OCI-LY3 (cell line): ENCODE data around the gene TEX19.
A peak's percentile ranks its signal among the peaks of the same experiment; 100 is the strongest.

ENCODE experiments used
- H2AFZ ChIP-seq: fragments of 200-600, 300-600 bp; shearing (Covaris generic); 2 replicates; pipeline ENCODE4 v1.6.0; 2014; ENCODE audit warnings: antibody characterized with exemption, low read depth, low read length
- H3K27ac ChIP-seq: fragments of 200-600, 300-600 bp; sonication (generic); 2 replicates; pipeline ENCODE4 v1.5.1; 2014; ENCODE audit warnings: mild to moderate bottlenecking, low read length, moderate library complexity, mixed read lengths
- H3K27me3 ChIP-seq: fragments of 200-600, 300-600 bp; sonication (generic); 2 replicates; pipeline ENCODE4 v1.6.1; 2014; ENCODE audit warnings: low read depth, low read length, mixed read lengths
- H3K36me3 ChIP-seq: fragments of 200-600, 300-600 bp; sonication (generic); replicated peaks from 2 replicates; pipeline ENCODE3; 2014; ENCODE audit warnings: low read depth, low read length, mixed read lengths
- H3K4me1 ChIP-seq: fragments of 300-600, 200-600 bp; sonication (generic); 2 replicates; pipeline ENCODE4 v1.6.1; 2014; ENCODE audit warnings: low read length, mixed read lengths
- H3K4me2 ChIP-seq: fragments of 200-600, 300-600 bp; sonication (generic); 2 replicates; pipeline ENCODE4 v1.6.1; 2014; ENCODE audit warnings: low read length, mixed read lengths
- H3K4me3 ChIP-seq: fragments of 300-600, 200-600 bp; sonication (generic); 2 replicates; pipeline ENCODE4 v1.5.1; 2014; ENCODE audit warnings: antibody characterized with exemption, mild to moderate bottlenecking, low read length, moderate library complexity
- H3K79me2 ChIP-seq: fragments of 300-600, 200-600 bp; shearing (Covaris generic); 2 replicates; pipeline ENCODE4 v1.6.1; 2014; ENCODE audit warnings: mild to moderate bottlenecking, low read length, mixed read lengths
- H3K9ac ChIP-seq: fragments of 300-600, 200-600 bp; shearing (Covaris generic); 2 replicates; pipeline ENCODE4 v1.6.0; 2014; ENCODE audit warnings: mild to moderate bottlenecking, low read length, moderate library complexity
- H3K9me3 ChIP-seq: fragments of 200-600, 300-600 bp; shearing (Covaris generic); 2 replicates; pipeline ENCODE4 v1.6.1; 2014; ENCODE audit warnings: low read length, mixed read lengths; ENCODE audit not compliant: insufficient read depth
- H4K20me1 ChIP-seq: fragments of 200-600, 300-600 bp; sonication (generic); 2 replicates; pipeline ENCODE4 v1.6.1; 2016; ENCODE audit warnings: low read length, mixed read lengths; ENCODE audit not compliant: insufficient read depth
- CTCF ChIP-seq: fragments of 200-600, 300-600 bp; sonication (generic); IDR thresholded peaks from 2 replicates; pipeline ENCODE4 v1.5.1; 2014; ENCODE audit warnings: antibody characterized with exemption, low read length, low read depth
- EZH2phosphoT487 ChIP-seq: fragments of 200-600 bp; shearing (Covaris generic); IDR thresholded peaks from 2 replicates; pipeline ENCODE4 v1.6.1; 2018; ENCODE audit warnings: antibody characterized with exemption, mixed run types, low read depth

The TEX19 gene

GRCh38 chr17:82328994-82329507 lies 30.0 kb upstream of the TEX19 start:
- TF ChIP-seq EZH2phosphoT487 = no peak
- H3K9ac ChIP-seq = no peak overlapping the region
- H3K4me3 ChIP-seq = no peak overlapping the region
- no peak overlapping the region for H3K27ac ChIP-seq
- peaks cover 32% of the 10 kb centered on the region for H3K27me3 ChIP-seq
- H2AFZ ChIP-seq = no peak overlapping the region
- H3K36me3 ChIP-seq = no peaks in the 10 kb centered on the region
- H3K4me2 ChIP-seq = no peak overlapping the region
- H3K4me1 ChIP-seq = peaks cover 23% of the 10 kb centered on the region
- H3K9me3 ChIP-seq = no peaks in the 10 kb centered on the region
- H3K79me2 ChIP-seq = no peaks in the 10 kb centered on the region
- H4K20me1 ChIP-seq = no peaks in the 10 kb centered on the region

GRCh38 chr17:82329683-82330321 lies 29.2 kb upstream of the TEX19 start:
- peak overlapping the region; percentile 20; the same call in 1 of the 2 replicates for H3K4me2 ChIP-seq
- no peak overlapping the region for H2AFZ ChIP-seq
- no peaks in the 10 kb centered on the region for H3K36me3 ChIP-seq
- H3K9ac ChIP-seq = no peak overlapping the region
- H3K79me2 ChIP-seq = no peaks in the 10 kb centered on the region
- peaks cover 24% of the 10 kb centered on the region for H3K4me1 ChIP-seq
- H3K27ac ChIP-seq = no peak overlapping the region
- no peaks in the 10 kb centered on the region for H3K9me3 ChIP-seq
- no peaks in the 10 kb centered on the region for H4K20me1 ChIP-seq
- H3K4me3 ChIP-seq = no peak overlapping the region
- no peak for TF ChIP-seq CTCF
- TF ChIP-seq EZH2phosphoT487 = no peak
- H3K27me3 ChIP-seq = peaks cover 28% of the 10 kb centered on the region

- H3K27ac ChIP-seq = no peak overlapping the region
- H3K4me2 ChIP-seq = peak overlapping the region; percentile 20
- TF ChIP-seq EZH2phosphoT487 (no peak), CTCF (no peak)
- H3K9me3 ChIP-seq = no peaks in the 10 kb centered on the region
- H3K4me3 ChIP-seq = no peak overlapping the region
- peaks cover 28% of the 10 kb centered on the region for H3K4me1 ChIP-seq
- no peaks in the 10 kb centered on the region for H3K79me2 ChIP-seq
- no peak overlapping the region for H2AFZ ChIP-seq
- no peaks in the 10 kb centered on the region for H3K36me3 ChIP-seq
- H4K20me1 ChIP-seq = no peaks in the 10 kb centered on the region
- no peak overlapping the region for H3K9ac ChIP-seq
- peaks cover 22% of the 10 kb centered on the region for H3K27me3 ChIP-seq
Measured at GRCh38 chr17:82330322-82331239, 28.5 kb upstream of the TEX19 start.

- Histone ChIP-seq H3K4me2 (no peak overlapping the region), H3K27me3 (peaks cover 21% of the 10 kb centered on the region), H3K4me3 (no peak overlapping the region), H3K9me3 (no peaks in the 10 kb centered on the region), H3K27ac (no peak overlapping the region), H3K4me1 (peaks cover 37% of the 10 kb centered on the region), H3K79me2 (no peaks in the 10 kb centered on the region), H2AFZ (no peak overlapping the region), H3K36me3 (no peaks in the 10 kb centered on the region), H3K9ac (no peak overlapping the region), H4K20me1 (no peaks in the 10 kb centered on the region)
- TF ChIP-seq CTCF (no peak), EZH2phosphoT487 (no peak)
Measured at GRCh38 chr17:82331345-82331939, 27.6 kb upstream of the TEX19 start.
